H1 (cell line): ENCODE measurements around the gene LGALS8. TPM values are rescaled to one million over a fixed set of nuclear protein-coding genes. Genes with fewer than 3 reads are reported as not detected.

ENCODE experiments used
- JUND ChIP-seq: IDR thresholded peaks from 2 replicates; pipeline ENCODE4 v1.6.1; 2011; ENCODE audit warnings: mild to moderate bottlenecking, improper control_type of control experiment, low read length
- TAF7 ChIP-seq: optimal IDR thresholded peaks from 2 replicates; pipeline ENCODE3; 2011; ENCODE audit warnings: low read depth, mild to moderate bottlenecking, inconsistent platforms, low read length, moderate library complexity, borderline replicate concordance
- polyA plus RNA-seq, 7 experiments: library from polyadenylated mRNA; depleted of rRNA in 3 of 7; stranded (reverse) in 5 of 7; unstranded in 2 of 7; fragments of >200 nt in 5 of 7; fragments of 200-250 nt in 2 of 7; gene quantifications; 1 replicate in 5 of 7; 2 replicates in 1 of 7; 4 replicates in 1 of 7; pipeline versions ENCODE4 v1.2.1 to v1.2.3, GENCODE V29; 2011 to 2013; ENCODE audit warnings: missing spikeins in 2 of 7, mixed read lengths in 2 of 7
- total RNA-seq: library from RNA; stranded (reverse); fragmentation: NEBNext Ultra II Directional; extraction: Animal tissue kit (Norgen Biotek cat#: 25700); gene quantifications from 2 replicates; pipeline ENCODE4 v1.2.1, GENCODE V29; 2021

LGALS8 gene
- total and polyA plus RNA-seq, 2 of the 8 experiments (the other 6 are each of a cell fraction or from before 2014, with no cell fraction given), result 7.2 to 11.6 TPM

GRCh38 chr1:236484310-236484971, 39.3 kb upstream of the LGALS8 start (continued):
- TF ChIP-seq JUND (no peak), TAF7 (no peak)
